IPS-15b (cell line): ENCODE data around the gene FTL.
A peak's percentile ranks its signal among the peaks of the same experiment; 100 is the strongest.

ENCODE experiments used
- H3K27me3 ChIP-seq: one replicate; pipeline ENCODE4 v1.6.1; 2013; ENCODE audit warnings: low read length; ENCODE audit not compliant: control insufficient read depth, insufficient read depth
- H3K36me3 ChIP-seq: one replicate; pipeline ENCODE4 v1.6.1; 2013; ENCODE audit warnings: low read length; ENCODE audit not compliant: control insufficient read depth, insufficient read depth
- H3K4me1 ChIP-seq: one replicate; pipeline ENCODE4 v1.6.1; 2013; ENCODE audit warnings: mild to moderate bottlenecking, low read length; ENCODE audit not compliant: control insufficient read depth, insufficient read depth
- H3K4me3 ChIP-seq: one replicate; pipeline ENCODE4 v1.5.1; 2013; ENCODE audit warnings: low read depth, low read length
- H3K9ac ChIP-seq: one replicate; pipeline ENCODE4 v1.6.1; 2013; ENCODE audit warnings: low read depth, mild to moderate bottlenecking, low read length
- H3K9me3 ChIP-seq: one replicate; pipeline ENCODE4 v1.6.1; 2013; ENCODE audit warnings: mild to moderate bottlenecking, low read length; ENCODE audit not compliant: control insufficient read depth, insufficient read depth

Gene FTL

GRCh38 chr19:48962029-48962848 is 2.9 kb upstream of the FTL start:
- Histone ChIP-seq H3K4me3 (no peak overlapping the region), H3K9me3 (no peaks in the 10 kb centered on the region), H3K4me1 (peaks cover 12% of the 10 kb centered on the region), H3K9ac (no peak overlapping the region), H3K36me3 (peaks cover 24% of the 10 kb centered on the region), H3K27me3 (no peaks in the 10 kb centered on the region)

GRCh38 chr19:48962849-48963165 is 2.3 kb upstream of the FTL start:
- no peak overlapping the region for H3K9ac ChIP-seq
- peaks cover 12% of the 10 kb centered on the region for H3K4me1 ChIP-seq
- H3K36me3 ChIP-seq: peaks cover 21% of the 10 kb centered on the region
- H3K9me3 ChIP-seq: no peaks in the 10 kb centered on the region
- H3K4me3 ChIP-seq: no peak overlapping the region
- H3K27me3 ChIP-seq: no peaks in the 10 kb centered on the region

DNA sequence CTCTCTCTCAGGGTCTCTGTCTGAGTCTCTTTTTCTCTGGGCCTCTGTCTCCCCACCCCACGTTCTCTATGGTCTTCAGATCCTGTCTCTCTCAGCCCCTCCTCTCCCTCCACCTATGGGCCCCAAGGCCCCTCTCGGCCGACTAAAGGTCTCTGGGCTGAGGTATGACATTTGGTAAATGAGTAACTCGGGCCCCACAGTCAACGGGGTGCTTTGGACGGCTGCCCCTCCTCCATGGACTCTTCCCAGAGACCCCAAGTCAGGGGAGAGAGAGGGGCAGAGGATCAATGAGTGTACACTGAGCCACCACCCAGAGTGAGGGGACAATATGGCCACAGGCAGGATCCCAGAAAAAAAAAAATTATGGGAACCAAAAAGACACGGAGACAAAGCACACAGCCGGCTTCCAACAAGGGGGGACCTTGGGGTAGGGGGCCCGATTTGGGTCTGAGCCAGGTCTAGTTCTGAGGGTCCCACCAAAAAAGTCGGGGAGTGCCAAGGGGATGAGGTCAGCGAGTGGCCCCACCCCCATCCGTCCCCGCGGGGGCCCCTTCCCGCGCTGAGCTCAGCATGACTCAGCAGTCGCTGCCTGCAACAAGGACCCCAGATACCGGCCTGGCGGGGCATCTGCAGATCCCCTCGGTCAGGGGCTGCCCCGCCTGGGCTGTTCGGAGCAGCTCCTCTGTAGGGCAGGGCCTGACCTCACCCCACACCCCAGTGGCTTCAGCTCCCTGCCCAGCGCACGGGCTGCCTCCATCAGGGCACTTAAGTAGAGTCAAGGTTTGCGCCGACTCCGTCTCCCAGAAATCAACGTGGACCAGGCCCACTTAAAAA is 1.5 kb upstream of the FTL start:
- Histone ChIP-seq H3K9ac (peak overlapping the region; percentile 94), H3K9me3 (no peaks in the 10 kb centered on the region), H3K36me3 (peaks cover 19% of the 10 kb centered on the region), H3K27me3 (no peaks in the 10 kb centered on the region), H3K4me3 (peak overlapping the region; percentile 75), H3K4me1 (peaks cover 12% of the 10 kb centered on the region)

DNA sequence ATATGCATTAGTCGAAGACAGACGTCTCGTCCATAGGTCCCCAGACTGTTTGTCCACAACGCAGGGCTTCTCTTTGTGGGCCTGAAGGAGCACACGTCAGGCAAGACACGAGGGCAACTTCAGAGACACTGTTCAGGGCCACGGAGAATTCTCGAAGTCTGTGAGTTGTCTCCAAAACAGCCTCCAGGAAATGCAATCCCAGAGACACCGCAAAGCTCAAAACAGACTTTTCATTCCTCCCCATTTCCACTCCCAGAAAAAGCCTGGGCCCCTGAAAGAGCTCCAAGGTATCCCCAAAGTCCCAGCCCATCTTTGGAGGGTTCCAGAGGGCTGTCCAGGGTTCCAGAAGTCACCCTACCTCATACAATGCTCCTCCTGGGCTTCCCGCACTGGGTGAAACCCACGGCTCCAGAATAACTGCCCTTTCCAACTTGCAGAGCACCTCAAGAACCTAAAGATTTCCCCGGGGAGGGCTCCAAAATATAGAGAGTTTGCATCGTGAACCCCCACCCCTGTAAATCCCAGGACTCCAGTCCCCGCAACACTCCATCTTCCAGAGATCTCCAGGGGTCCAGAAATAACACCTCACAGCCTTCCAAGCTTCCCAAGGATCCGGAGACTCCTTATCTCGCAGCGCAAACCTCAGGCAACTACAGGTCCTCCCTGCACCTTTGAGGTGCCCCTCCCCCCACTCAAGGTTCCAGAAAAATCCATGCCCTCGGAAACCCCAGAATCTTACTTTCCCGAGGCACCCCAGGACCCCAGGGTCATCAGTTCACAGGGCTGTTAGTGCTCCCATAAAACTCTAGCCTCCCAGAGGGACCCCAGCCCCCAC is 687 bp upstream of the FTL start:
- peak overlapping the region; percentile 75 for H3K4me3 ChIP-seq
- H3K36me3 ChIP-seq: peaks cover 20% of the 10 kb centered on the region
- no peaks in the 10 kb centered on the region for H3K9me3 ChIP-seq
- no peaks in the 10 kb centered on the region for H3K27me3 ChIP-seq
- peak overlapping the region; percentile 94 for H3K9ac ChIP-seq
- peaks cover 12% of the 10 kb centered on the region for H3K4me1 ChIP-seq

DNA sequence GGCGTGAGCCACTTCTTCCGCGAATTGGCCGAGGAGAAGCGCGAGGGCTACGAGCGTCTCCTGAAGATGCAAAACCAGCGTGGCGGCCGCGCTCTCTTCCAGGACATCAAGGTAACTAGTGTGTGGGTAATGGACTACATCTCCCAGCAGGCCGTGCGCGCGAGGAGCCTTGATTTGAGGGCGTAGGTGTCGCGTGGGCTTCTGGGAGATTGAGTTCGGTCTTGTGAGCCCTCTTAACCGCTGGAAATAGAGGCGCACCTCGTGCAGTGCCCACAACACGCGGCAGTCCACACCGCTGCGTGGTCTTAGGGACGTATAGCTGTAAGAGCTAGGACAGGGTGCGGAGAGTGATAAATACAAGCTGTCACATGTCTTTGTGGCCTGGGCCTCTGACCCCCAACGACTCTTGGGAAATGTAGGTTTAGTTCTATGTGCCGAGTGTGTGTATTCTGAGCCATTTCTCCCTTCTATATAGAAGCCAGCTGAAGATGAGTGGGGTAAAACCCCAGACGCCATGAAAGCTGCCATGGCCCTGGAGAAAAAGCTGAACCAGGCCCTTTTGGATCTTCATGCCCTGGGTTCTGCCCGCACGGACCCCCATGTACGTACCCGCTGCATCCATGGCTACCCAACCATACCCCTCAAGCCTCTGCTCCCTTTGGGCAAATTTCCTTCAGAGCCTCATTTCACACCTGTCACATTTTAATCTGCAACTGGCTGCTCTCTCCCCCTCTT is 864 bp downstream of the FTL start:
- H3K27me3 ChIP-seq: no peaks in the 10 kb centered on the region
- H3K4me3 ChIP-seq: peak overlapping the region; percentile 94
- peaks cover 16% of the 10 kb centered on the region for H3K36me3 ChIP-seq
- peaks cover 15% of the 10 kb centered on the region for H3K4me1 ChIP-seq
- no peaks in the 10 kb centered on the region for H3K9me3 ChIP-seq
- peak overlapping the region; percentile 97 for H3K9ac ChIP-seq

GRCh38 chr19:48966541-48967345 is 1.6 kb downstream of the FTL start:
- Histone ChIP-seq H3K4me1 (peaks cover 18% of the 10 kb centered on the region), H3K27me3 (no peaks in the 10 kb centered on the region), H3K36me3 (peaks cover 15% of the 10 kb centered on the region), H3K9me3 (no peaks in the 10 kb centered on the region), H3K4me3 (peak overlapping the region; percentile 94), H3K9ac (peak overlapping the region; percentile 97)

GRCh38 chr19:48967346-48968178 is 2.5 kb downstream of the FTL start:
- Histone ChIP-seq H3K9me3 (no peaks in the 10 kb centered on the region), H3K36me3 (peaks cover 15% of the 10 kb centered on the region), H3K9ac (no peak overlapping the region), H3K27me3 (no peaks in the 10 kb centered on the region), H3K4me1 (peaks cover 16% of the 10 kb centered on the region), H3K4me3 (no peak overlapping the region)

GRCh38 chr19:48968179-48968661 is 3.1 kb downstream of the FTL start:
- no peaks in the 10 kb centered on the region for H3K27me3 ChIP-seq
- no peak overlapping the region for H3K9ac ChIP-seq
- H3K4me3 ChIP-seq: no peak overlapping the region
- H3K9me3 ChIP-seq: no peaks in the 10 kb centered on the region
- H3K4me1 ChIP-seq: peaks cover 15% of the 10 kb centered on the region
- peaks cover 15% of the 10 kb centered on the region for H3K36me3 ChIP-seq

GRCh38 chr19:48968813-48969218 is 3.7 kb downstream of the FTL start:
- Histone ChIP-seq H3K4me3 (no peak overlapping the region), H3K4me1 (peaks cover 13% of the 10 kb centered on the region), H3K9ac (no peak overlapping the region), H3K9me3 (no peaks in the 10 kb centered on the region), H3K36me3 (peaks cover 15% of the 10 kb centered on the region), H3K27me3 (no peaks in the 10 kb centered on the region)
